22Rv1 (cell line): ENCODE measurements around the gene DGKB.
A peak's percentile ranks its signal among the peaks of the same experiment; 100 is the strongest.

ENCODE experiments used
- H3K27ac ChIP-seq: fragments of 450-650 bp; 2 replicates; pipeline ENCODE4 v1.5.1; 2017
- ZFX ChIP-seq: fragments of 450-650 bp; IDR thresholded peaks from 2 replicates; pipeline ENCODE4 v1.6.1; 2017; ENCODE audit warnings: antibody characterized with exemption, borderline replicate concordance
- TF ChIP-seq, protein P1 (sequence below): fragments of 450-650 bp; IDR thresholded peaks from 2 replicates; pipeline ENCODE4 v1.5.1; 2017; ENCODE audit warnings: mild to moderate bottlenecking

DGKB gene

DNA sequence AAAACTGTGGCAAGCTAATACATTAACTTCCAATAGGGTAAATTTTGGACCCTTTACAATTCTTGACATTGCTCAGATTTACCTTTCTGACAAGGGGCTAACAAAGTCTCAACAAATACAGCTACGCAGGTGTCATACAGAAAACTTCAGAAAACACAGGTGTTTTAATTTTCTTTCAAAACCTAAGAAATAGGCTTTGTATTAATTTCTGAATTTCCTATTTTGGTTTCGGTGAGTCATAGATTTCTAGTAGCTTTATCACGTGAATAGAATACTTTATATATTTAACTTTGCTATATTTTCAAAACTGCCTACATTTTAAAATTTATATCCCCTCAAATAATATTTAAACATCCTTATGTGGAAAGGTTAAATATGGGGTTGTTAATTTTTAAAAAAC, 215.3 kb downstream of the DGKB start:
- H3K27ac ChIP-seq, result no peak overlapping the region
- TF ChIP-seq, protein P1, sequence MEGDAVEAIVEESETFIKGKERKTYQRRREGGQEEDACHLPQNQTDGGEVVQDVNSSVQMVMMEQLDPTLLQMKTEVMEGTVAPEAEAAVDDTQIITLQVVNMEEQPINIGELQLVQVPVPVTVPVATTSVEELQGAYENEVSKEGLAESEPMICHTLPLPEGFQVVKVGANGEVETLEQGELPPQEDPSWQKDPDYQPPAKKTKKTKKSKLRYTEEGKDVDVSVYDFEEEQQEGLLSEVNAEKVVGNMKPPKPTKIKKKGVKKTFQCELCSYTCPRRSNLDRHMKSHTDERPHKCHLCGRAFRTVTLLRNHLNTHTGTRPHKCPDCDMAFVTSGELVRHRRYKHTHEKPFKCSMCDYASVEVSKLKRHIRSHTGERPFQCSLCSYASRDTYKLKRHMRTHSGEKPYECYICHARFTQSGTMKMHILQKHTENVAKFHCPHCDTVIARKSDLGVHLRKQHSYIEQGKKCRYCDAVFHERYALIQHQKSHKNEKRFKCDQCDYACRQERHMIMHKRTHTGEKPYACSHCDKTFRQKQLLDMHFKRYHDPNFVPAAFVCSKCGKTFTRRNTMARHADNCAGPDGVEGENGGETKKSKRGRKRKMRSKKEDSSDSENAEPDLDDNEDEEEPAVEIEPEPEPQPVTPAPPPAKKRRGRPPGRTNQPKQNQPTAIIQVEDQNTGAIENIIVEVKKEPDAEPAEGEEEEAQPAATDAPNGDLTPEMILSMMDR, result no peak
- no peak for TF ChIP-seq ZFX

DNA sequence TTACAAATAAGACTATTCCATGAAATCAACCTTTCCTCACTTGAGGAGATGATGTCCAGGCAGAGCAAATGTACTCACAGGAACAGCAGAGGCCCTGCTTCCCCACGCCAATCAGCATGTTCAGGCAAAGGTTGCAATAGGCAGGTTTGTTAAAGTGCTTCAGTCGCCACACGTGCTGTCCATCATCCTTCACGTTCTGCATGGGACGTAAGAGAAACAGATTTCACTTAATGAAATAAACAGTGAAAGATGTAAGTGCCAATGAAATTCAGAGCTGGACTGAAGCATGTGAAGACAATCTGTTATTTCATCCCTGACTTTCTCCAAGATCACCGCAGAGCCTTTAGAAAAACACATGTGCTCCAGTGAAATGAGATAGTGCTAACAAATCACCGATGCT, 217.4 kb downstream of the DGKB start:
- H3K27ac ChIP-seq, result no peak overlapping the region
- no peak for TF ChIP-seq ZFX
- TF ChIP-seq, protein P1, result no peak

DNA sequence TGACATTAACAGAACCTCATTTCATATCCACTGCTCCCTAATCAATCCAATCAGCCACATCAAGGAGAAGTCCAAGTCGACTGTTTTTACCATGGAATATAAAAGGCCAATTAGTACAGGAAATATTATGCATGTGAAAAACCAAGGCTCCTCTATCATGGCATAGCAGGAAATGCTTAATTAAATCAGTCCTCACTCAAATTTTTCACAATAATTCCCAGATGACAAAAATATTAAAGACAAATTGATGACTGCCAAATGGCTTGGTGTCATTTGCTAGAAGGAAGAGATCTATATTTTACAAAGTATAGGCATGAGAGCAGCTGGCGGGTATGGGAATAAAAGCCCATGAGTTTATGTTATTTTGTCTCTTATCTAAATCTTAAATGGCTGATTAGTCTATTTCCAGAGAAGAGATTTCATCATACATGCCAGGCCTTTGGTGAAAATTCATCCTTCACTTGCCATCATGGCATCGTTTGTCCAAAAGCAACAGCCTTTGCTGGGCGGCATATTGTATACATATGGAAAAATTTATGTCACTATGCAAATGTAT, 219.6 kb downstream of the DGKB start:
- TF ChIP-seq, protein P1, result no peak
- no peak for TF ChIP-seq ZFX

DNA sequence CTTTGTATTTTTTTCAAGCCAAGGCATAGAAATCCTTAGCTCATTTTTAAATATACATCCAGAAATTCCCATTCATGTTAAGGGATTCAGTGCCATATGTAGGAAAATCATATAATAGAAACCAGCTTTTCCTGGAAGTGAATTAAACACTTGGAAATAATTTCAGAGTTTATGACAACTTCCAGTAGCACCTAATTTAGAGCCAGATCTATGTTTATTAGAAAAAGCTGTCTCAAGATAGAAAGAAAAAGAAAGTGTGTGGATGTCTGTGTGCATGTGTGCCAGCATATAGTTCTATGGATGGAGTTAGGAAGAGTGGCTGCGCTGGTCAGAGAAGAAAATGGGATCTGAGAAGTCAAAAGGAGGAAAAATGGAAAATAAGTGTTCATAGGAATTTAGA, 225.7 kb downstream of the DGKB start:
- no peak overlapping the region for H3K27ac ChIP-seq
- TF ChIP-seq, protein P1, result no peak
- TF ChIP-seq ZFX, result no peak

More for the DNA sequence above, 219.6 kb downstream of the DGKB start:
- H3K27ac ChIP-seq, result no peak overlapping the region

DNA sequence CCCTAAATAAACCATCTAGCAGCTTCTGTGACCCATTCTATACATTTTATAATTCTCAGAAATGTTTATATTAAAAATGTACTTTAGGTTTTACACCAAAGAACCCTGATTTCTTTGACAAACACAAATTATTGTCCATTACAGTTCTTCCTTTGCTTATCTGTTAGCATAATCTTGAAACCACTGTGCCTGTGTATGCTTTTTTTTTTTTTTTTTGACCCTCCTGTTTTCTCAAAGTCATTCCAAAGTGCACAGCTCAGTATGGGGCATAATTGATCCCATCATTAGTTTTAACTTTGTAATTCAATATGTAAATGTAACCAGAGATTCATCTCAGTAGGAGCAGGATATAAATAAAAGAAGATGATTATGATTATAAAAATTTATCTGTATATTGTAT, 229.3 kb downstream of the DGKB start:
- H3K27ac ChIP-seq, result peak overlapping the region; percentile 26; the same call in 1 of the 2 replicates
- no peak for TF ChIP-seq ZFX
- TF ChIP-seq, protein P1, result no peak

DNA sequence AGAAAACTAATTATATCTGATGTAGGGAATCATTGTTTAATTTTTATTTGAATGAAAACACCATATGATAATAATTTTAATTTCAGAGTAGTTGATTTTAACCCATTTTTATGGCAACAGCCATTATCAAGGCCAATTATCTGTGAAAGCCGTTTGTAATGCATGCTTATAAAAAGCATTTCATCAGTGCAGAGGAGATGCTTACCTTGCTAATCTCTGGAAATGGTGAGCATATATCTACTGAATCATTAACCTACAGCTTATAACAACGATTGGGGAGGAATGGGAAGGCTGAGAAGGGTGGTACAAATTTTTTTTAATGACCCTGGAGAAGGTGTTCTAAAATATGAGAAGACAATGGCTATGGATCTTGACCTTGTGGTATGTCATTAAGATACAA, 235.6 kb downstream of the DGKB start:
- H3K27ac ChIP-seq, result no peak overlapping the region
- TF ChIP-seq, protein P1, result no peak
- TF ChIP-seq ZFX, result no peak

DNA sequence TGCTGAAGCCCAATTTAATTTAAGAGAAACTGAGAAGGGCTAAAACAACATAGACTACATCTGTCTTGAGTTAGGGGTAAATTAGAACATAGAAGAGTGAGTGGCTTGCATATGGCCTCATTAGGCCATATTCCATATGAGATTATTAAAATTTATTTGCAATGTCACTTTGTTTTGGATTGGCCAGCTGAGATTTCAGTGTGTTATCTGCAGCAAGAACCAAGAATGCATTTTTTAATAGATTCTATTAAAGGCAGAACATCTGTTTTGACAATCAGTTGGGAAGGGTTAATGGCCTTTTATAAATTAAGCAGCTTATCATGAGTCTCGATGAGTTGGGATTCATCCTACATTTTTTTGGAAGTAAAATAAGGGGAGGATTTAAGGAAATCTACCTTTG, 236.2 kb downstream of the DGKB start:
- no peak for TF ChIP-seq ZFX
- TF ChIP-seq, protein P1, result no peak
- H3K27ac ChIP-seq, result no peak overlapping the region
